GM10847 (cell line): Measurements from ENCODE around the gene MYH7.

ENCODE experiments used
- POLR2A ChIP-seq: IDR thresholded peaks from 2 replicates; pipeline ENCODE4 v1.6.1; 2011; ENCODE audit not compliant: insufficient read length; ENCODE audit errors: extremely low read depth

MYH7 gene

GRCh38 chr14:23423657-23424056 is 11.8 kb downstream of the MYH7 start:
- TF ChIP-seq POLR2A = no peak

DNA sequence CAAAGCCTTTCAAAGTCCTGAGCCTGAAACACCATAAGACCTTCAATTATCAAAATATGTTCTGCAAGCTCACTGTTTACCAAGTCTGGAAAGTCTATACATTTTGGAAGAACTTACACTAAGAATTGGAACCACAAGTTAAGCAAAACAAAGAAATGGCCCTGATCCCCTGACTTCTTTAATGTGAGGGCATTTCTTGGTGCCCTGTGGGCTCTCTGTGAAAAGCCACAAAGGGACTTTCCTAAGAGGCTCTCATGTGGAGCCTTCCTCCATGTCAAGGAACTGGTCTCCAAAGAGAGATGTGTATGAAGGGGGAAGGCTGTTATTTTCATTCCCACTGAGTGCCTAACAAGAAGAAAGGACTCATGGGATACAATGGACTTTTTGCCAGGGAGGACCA is 13.9 kb downstream of the MYH7 start:
- no peak for TF ChIP-seq POLR2A

DNA sequence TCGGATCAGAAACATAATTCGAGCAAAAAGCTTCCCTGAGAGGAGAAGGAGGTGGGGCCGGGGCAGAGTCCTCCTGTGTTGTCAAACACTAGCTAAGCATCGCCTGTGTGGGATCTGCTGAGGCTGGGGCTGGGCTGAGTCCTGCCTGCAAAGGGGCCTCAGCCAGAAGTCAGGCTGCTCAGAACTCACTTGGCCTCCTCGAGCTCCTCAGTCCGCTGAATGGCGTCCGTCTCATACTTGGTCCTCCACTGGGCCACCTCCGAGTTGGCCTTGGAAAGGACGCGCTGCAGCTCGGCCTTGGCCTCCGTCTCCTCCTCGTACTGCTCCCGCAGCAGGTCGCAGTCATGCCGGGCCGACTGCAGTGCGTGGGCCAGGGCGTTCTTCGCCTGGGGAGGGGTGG is 17.4 kb downstream of the MYH7 start:
- TF ChIP-seq POLR2A = no peak

DNA sequence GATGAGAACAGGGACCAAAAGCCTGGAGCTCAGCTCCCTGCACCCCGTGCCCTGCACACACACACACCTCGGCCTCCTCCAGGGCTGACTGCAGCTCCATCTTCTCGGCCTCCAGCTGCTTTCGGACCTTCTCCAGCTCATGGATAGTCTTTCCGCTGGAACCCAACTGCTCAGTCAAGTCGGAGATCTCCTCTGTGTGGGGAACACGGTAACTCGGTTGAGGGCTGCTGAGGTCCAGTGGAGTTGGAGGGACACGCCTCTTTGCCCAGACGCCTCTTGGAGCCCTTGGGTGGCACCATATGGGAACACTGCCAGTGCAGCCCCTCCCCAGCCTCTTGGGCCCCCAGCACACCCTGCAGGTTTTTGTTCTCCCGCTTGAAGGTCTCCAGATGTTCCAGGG is 18.7 kb downstream of the MYH7 start:
- TF ChIP-seq POLR2A = no peak

DNA sequence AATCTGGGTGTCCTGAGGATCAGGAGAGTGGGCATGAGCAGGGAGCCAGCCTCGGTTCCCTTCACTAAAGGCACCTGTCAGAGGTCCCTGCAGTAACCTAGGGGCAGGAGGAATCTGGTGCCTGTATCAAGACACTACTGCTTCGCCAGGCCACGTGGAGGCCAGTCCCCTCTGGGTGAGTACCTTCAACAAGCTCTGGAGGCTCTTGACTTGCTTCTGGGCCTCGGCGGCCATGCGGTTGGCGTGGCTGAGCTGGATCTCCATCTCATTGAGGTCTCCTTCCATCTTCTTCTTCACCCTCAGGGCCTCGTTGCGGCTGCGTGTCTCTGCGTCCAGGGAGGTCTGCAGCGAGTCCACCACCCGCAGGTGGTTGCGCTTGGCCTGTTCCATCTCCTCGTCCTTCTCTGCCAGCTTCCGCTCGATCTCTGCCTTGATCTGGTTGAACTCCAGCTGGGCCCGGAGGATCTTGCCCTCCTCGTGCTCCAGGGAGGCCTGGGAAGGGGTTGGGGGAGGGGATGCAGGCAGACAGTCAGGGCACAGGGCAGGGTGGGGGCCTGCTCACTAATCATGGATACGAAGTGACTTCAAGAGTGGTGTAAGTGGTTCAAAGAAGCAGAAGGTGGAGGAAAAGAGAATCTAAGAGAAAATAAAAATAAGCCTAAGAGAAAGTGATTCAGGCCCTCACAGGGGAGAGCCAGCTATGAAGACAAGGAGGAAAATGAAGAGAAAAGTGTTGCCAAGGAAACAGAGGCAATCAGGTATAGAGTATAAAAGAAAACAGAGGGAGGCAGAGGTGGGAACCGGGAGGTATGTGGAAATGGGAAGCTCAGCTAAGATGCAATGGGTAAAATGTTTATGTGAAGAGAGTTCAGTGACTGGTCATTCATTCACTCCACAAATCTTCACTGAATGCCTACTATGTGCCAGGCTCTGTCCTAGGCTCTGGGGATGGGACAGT is 19.4 kb downstream of the MYH7 start:
- TF ChIP-seq POLR2A = no peak

DNA sequence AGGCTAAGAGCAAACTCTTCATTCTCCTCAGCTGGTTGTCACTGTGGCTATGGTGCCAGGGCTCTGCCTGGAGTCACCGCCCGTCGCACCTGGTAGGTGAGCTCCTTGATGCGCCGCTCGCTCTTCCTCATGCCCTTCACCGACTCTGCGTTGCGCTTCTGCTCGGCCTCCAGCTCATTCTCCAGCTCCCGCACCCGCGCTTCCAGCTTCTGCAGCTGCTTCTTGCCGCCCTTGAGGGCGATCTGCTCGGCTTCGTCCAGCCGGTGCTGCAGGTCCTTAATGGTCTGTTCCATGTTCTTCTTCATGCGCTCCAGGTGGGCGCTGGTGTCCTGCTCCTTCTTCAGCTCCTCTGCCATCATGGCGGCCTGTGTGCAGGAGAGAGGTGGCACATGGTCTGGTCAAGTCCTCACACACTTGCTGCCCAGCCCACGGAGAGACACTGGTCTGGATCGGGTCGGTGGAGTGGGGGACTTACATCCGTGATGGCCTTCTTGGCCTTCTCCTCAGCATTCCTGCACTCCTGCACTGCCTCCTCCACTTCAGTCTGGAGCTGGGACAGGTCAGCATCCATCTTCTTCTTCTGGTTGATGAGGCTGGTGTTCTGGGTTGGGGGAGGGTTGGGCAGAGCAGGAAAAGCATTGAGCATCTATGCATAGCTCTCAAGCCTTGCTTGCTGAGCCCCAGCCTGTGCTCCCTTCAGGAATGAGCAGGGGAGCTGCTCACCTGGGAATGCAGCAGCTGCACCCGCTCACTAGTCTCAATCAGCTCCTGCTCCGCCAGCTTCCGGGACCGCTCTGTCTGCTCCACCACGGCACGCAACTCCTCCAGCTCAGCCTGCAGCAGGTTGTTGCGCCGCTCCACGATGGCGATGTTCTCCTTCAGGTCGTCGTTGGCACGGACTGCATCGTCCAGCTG is 20.3 kb downstream of the MYH7 start:
- TF ChIP-seq POLR2A = no peak

- TF ChIP-seq POLR2A = no peak
Measured at GRCh38 chr14:23414254-23414653, 21.2 kb downstream of the MYH7 start.

DNA sequence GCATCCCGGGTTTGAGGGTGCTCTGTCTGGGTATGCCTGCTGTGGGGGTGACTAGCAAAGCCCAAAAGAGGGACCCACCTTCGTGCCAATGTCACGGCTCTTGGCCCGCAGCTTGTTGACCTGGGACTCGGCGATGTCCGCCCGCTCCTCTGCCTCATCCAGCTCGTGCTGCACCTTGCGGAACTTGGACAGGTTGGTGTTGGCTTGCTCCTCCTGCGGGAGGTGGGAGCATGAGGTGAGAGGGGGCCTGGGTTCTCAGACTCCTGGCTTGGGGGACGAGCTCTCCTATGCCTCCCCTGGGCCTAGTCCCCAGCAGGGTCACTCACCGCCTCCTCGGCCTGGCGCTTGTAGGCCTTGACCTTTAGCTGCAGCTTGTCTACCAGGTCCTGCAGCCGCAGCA is 21.8 kb downstream of the MYH7 start:
- TF ChIP-seq POLR2A = no peak

GRCh38 chr14:23411563-23412525 is 23.6 kb downstream of the MYH7 start:
- no peak for TF ChIP-seq POLR2A

DNA sequence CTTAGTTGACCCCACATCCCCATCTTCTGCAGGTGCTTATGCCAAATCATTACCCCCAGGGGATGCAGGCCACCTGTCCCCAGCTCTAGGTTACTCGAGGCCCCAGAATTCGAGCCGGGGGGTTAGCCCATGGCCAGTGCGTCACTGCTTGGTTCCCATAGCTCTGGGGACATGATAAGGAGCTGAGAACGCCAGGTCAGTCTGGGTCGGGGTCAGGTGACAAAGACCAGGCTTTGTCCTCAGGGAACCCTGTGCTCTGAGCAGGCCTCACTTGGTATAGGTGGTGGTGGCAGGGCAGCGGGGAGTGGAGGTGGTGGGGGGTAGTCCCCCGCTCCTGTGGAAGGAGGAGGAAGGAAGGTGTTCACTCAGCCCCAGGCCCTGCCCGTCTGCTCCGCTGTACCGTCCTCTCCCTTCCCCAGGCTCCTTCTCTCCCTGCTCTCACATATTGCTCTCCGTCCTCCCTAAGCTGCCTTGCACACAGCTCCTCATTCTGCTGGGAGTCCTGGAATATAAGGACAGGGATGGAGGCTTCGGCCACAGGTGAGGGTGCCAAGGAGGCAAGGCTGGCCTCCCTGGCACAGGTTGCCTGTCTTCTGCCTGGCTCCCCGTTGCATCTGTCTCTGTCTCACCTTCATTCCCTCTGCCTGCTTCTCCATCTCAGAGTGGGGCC is 25.4 kb downstream of the MYH7 start:
- TF ChIP-seq POLR2A = no peak

DNA sequence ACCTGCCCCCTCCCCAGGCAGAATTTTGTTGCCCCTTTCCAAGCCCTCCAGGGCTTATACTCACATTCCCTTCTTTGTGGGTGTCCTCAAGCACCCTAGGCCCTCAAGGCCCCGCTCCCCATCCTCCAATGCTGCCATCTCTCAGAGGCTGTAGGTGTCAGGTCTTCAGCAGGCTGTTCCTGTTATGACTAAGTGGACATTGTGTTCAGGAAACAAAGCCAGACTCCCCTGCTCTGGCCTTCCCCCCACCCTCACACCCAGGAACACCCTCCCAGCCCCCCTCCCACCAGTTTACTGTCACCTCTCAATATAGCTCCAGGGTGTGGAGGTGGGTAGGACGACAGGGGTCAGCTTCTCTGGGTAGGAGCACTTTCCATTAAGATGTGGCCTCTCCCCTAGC is 26.0 kb downstream of the MYH7 start:
- TF ChIP-seq POLR2A = no peak

DNA sequence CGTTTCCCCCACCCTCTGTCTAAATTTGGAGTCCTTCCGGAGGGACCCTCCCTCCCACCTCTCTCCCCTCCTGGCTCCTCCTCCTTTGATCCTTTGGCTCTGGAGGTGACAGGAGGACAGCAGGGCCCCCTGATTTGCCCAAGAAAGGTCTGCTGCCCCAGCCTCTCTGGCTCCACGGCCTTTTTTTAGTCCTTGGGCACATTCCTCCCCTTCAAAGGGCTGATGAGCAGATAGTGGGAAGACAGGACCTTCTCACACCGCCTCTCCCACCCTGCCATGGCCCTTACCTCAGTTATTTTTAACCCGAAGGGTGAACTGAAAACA is 27.2 kb downstream of the MYH7 start:
- no peak for TF ChIP-seq POLR2A

- TF ChIP-seq POLR2A = no peak
Measured at GRCh38 chr14:23407516-23408306, 27.7 kb downstream of the MYH7 start, which contains the start of gene MYH6. Gene MYH6 (minus strand): TSS chr14:23408273. CDS start chr14:23407223, 1,050 bp downstream.
